PC-9 (cell line): ENCODE measurements around the gene CLSTN1. TPM values are rescaled to one million over a fixed set of nuclear protein-coding genes. Genes with fewer than 3 reads are reported as not detected.

ENCODE experiments used
- BruUV-seq: library from RNA; stranded (reverse); fragments of 400-500 nt; replicated peaks from 2 replicates; lab custom pipeline; 2021; lab: Mats Ljungman, UMichigan
- CTCF ChIA-PET: fragments of 300-600 bp; sonication (Branson Sonifier 250); formaldehyde crosslinking; loops from one replicate; lab custom pipeline; 2022; ENCODE audit warnings: antibody characterized with exemption; lab: Charles Lee
- POLR2A ChIA-PET: fragments of 300-600 bp; sonication (Branson Sonifier 250); formaldehyde crosslinking; loops from one replicate; lab custom pipeline; 2022; ENCODE audit warnings: antibody characterized with exemption; ENCODE audit not compliant: unreplicated experiment; lab: Charles Lee
- DNase-seq, 2 experiments: peaks; one replicate each; pipeline versions ENCODE4 v3.0.0 to v3.0.0-alpha.2; 2015 to 2022; ENCODE audit warnings: mixed read lengths in 1 of 2
- H2AFZ ChIP-seq: fragments of 200-600 bp; sonication (generic); 2 replicates; pipeline ENCODE4 v1.8.1; 2017; ENCODE audit warnings: antibody characterized with exemption
- H3F3A ChIP-seq: fragments of 200-600 bp; sonication (generic); 2 replicates; pipeline ENCODE4 v1.8.1; 2017; ENCODE audit warnings: antibody characterized with exemption, mild to moderate bottlenecking, low read depth; ENCODE audit not compliant: insufficient read depth
- H3K27ac ChIP-seq: fragments of 200-600 bp; sonication (generic); 2 replicates; pipeline ENCODE4 v1.6.1; 2016; ENCODE audit warnings: mixed run types
- H3K27me3 ChIP-seq: fragments of 200-600 bp; sonication (generic); 2 replicates; pipeline ENCODE4 v1.6.1; 2016; ENCODE audit warnings: low read depth, mixed run types; ENCODE audit not compliant: insufficient read depth
- H3K36me3 ChIP-seq: fragments of 200-600 bp; sonication (generic); 2 replicates; pipeline ENCODE4 v1.6.1; 2016; ENCODE audit warnings: low read depth, mixed run types
- H3K4me1 ChIP-seq: fragments of 200-600 bp; sonication (generic); replicated peaks from 2 replicates; pipeline ENCODE4 v1.6.1; 2016; ENCODE audit warnings: mixed run types; ENCODE audit not compliant: insufficient read depth
- H3K4me2 ChIP-seq: fragments of 200-600 bp; sonication (generic); 2 replicates; pipeline ENCODE4 v1.6.1; 2017; ENCODE audit warnings: mixed run types
- H3K4me3 ChIP-seq: fragments of 200-600 bp; sonication (generic); 2 replicates; pipeline ENCODE4 v1.6.1; 2016; ENCODE audit warnings: mixed run types
- H3K79me2 ChIP-seq: fragments of 200-600 bp; sonication (generic); 2 replicates; pipeline ENCODE4 v1.6.1; 2017; ENCODE audit warnings: low read depth, mixed run types
- H3K9me2 ChIP-seq: fragments of 200-600 bp; sonication (generic); 2 replicates; pipeline ENCODE4 v1.8.1; 2017; ENCODE audit warnings: mild to moderate bottlenecking; ENCODE audit not compliant: insufficient read depth
- H3K9me3 ChIP-seq: fragments of 200-600 bp; sonication (generic); 2 replicates; pipeline ENCODE4 v1.8.1; 2016; ENCODE audit warnings: low read depth; ENCODE audit not compliant: insufficient read depth
- H4K20me1 ChIP-seq: fragments of 200-600 bp; sonication (generic); 2 replicates; pipeline ENCODE4 v1.8.1; 2017; ENCODE audit not compliant: insufficient read depth
- CTCF ChIP-seq: fragments of 200-600 bp; sonication (generic); conservative IDR thresholded peaks from 2 replicates; pipeline ENCODE4 v1.6.1; 2017; ENCODE audit warnings: mixed run types, antibody characterized with exemption, mild to moderate bottlenecking, moderate library complexity
- EZH2 ChIP-seq: fragments of 200-600 bp; sonication (generic); IDR thresholded peaks from 2 replicates; pipeline ENCODE4 v1.8.0; 2017; ENCODE audit warnings: antibody characterized with exemption, low read depth
- intact Hi-C: fragments of 100-400 bp; cut with micrococcal nuclease; formaldehyde crosslinking; loops from one replicate; pipeline ENCODE4 v1.10.0; 2022; ENCODE audit not compliant: unreplicated experiment
- total RNA-seq: library from RNA; stranded (reverse); gene quantifications from 2 replicates; pipeline ENCODE4 v1.2.3, GENCODE V29; 2021

CLSTN1 gene
- total RNA-seq, 1 experiment from 2014 or later, result 140 TPM

- no peak for DNase-seq
- Histone ChIP-seq H3K4me1 (peaks cover 17% of the 10 kb centered on the region), H3K27me3 (no peaks in the 10 kb centered on the region), H4K20me1 (peaks cover 8% of the 10 kb centered on the region), H3K9me3 (no peaks in the 10 kb centered on the region), H3F3A (peaks cover 3% of the 10 kb centered on the region; the same call in 1 of the 2 replicates), H3K4me2 (no peak overlapping the region), H3K9me2 (no peaks in the 10 kb centered on the region), H3K4me3 (no peak overlapping the region), H3K36me3 (no peaks in the 10 kb centered on the region), H3K79me2 (peaks cover 79% of the 10 kb centered on the region), H2AFZ (no peak overlapping the region), H3K27ac (no peak overlapping the region)
- TF ChIP-seq CTCF, result no peak
- TF ChIP-seq EZH2, result no peak
- intact Hi-C loops, result no loop called here
- ChIA-PET POLR2A (interaction anchor here (0.7 kb wide), 1 partner anchor 484 kb away, joined by 4 read pairs; no protein-coding TSS in a partner anchor), CTCF (no interaction called here)
- BruUV-seq, result no TSS peak
These were observed 6.0 kb downstream of the CLSTN1 start for GRCh38 chr1:9817734-9818133.

- H3K9me2 ChIP-seq, result no peaks in the 10 kb centered on the region
- H3F3A ChIP-seq, result peaks cover 3% of the 10 kb centered on the region; the same call in 1 of the 2 replicates
- ChIA-PET CTCF (no interaction called here), POLR2A (no interaction called here)
- no TSS peak for BruUV-seq
- H3K27me3 ChIP-seq, result no peaks in the 10 kb centered on the region
- H3K4me3 ChIP-seq, result no peak overlapping the region
- H3K36me3 ChIP-seq, result no peaks in the 10 kb centered on the region
- H3K27ac ChIP-seq, result no peak overlapping the region
- intact Hi-C loops, result no loop called here
- H3K4me1 ChIP-seq, result peaks cover 4% of the 10 kb centered on the region
- H2AFZ ChIP-seq, result no peak overlapping the region
- no peak for TF ChIP-seq CTCF
- H3K9me3 ChIP-seq, result no peaks in the 10 kb centered on the region
- H4K20me1 ChIP-seq, result no peaks in the 10 kb centered on the region; the same call in 1 of the 2 replicates
- no peak overlapping the region for H3K4me2 ChIP-seq
- peaks cover 66% of the 10 kb centered on the region for H3K79me2 ChIP-seq
- DNase-seq, result no peak
These were observed 7.6 kb downstream of the CLSTN1 start for GRCh38 chr1:9816199-9816598.

- Histone ChIP-seq H3K79me2 (peaks cover 64% of the 10 kb centered on the region), H2AFZ (no peak overlapping the region), H3F3A (peaks cover 3% of the 10 kb centered on the region; the same call in 1 of the 2 replicates), H3K9me2 (no peaks in the 10 kb centered on the region), H4K20me1 (0 out of 2 replicates have a peak, but pooled peaks cover 3% of the 10 kb centered on the region), H3K27me3 (no peaks in the 10 kb centered on the region), H3K27ac (no peak overlapping the region), H3K9me3 (no peaks in the 10 kb centered on the region), H3K4me1 (no peaks in the 10 kb centered on the region), H3K4me3 (no peak overlapping the region), H3K36me3 (no peaks in the 10 kb centered on the region), H3K4me2 (no peak overlapping the region)
- ChIA-PET POLR2A (no interaction called here), CTCF (no interaction called here)
- TF ChIP-seq CTCF, result no peak
- TF ChIP-seq EZH2, result no peak
- intact Hi-C loops, result no loop called here
- BruUV-seq, result no TSS peak
- no peak for DNase-seq
These were observed 8.6 kb downstream of the CLSTN1 start for GRCh38 chr1:9815150-9815549.
